Trophoblast cell (in vitro differentiated cells and primary cell): ENCODE measurements around the gene CEP83.

Experiments used
- DNase-seq, 2 donors: peaks; one replicate each; pipeline ENCODE4 v3.0.0-alpha.2; 2016
- H2AFZ ChIP-seq: 2 replicates; pipeline ENCODE4 v1.6.1; 2013; ENCODE audit warnings: low read length, moderate library complexity, mild to moderate bottlenecking; ENCODE audit not compliant: insufficient read depth, poor library complexity
- H2AK5ac ChIP-seq: 2 replicates; pipeline ENCODE4 v1.6.1; 2013; ENCODE audit warnings: mild to moderate bottlenecking, low read length
- H2BK120ac ChIP-seq: 2 replicates; pipeline ENCODE4 v1.6.1; 2013; ENCODE audit warnings: low read length, mild to moderate bottlenecking, moderate library complexity; ENCODE audit not compliant: insufficient read depth, poor library complexity
- H2BK12ac ChIP-seq: 2 replicates; pipeline ENCODE4 v1.6.1; 2013; ENCODE audit warnings: mild to moderate bottlenecking, low read length, moderate library complexity
- H2BK5ac ChIP-seq: 2 replicates; pipeline ENCODE4 v1.6.1; 2013; ENCODE audit warnings: low read length, low read depth, moderate library complexity, mild to moderate bottlenecking; ENCODE audit not compliant: poor library complexity
- H3K14ac ChIP-seq: 2 replicates; pipeline ENCODE4 v1.6.1; 2013; ENCODE audit warnings: mild to moderate bottlenecking, low read length
- H3K18ac ChIP-seq: 2 replicates; pipeline ENCODE4 v1.6.1; 2013; ENCODE audit warnings: mild to moderate bottlenecking, low read length
- H3K23ac ChIP-seq: 2 replicates; pipeline ENCODE4 v1.6.1; 2013; ENCODE audit warnings: low read length
- H3K27ac ChIP-seq: 2 replicates; pipeline ENCODE4 v1.5.1; 2013; ENCODE audit warnings: low read depth, mild to moderate bottlenecking, inconsistent platforms, low read length, moderate library complexity
- H3K27me3 ChIP-seq: 2 replicates; pipeline ENCODE4 v1.6.1; 2013; ENCODE audit warnings: inconsistent platforms, mild to moderate bottlenecking, low read length, moderate library complexity; ENCODE audit not compliant: insufficient read depth
- H3K36me3 ChIP-seq, 2 experiments: 1 replicate in 1 of 2; 2 replicates in 1 of 2; pipeline ENCODE4 v1.6.1; 2013; ENCODE audit warnings: low read length in 2 of 2, mild to moderate bottlenecking in 2 of 2, moderate library complexity in 1 of 2; ENCODE audit not compliant: insufficient read depth in 2 of 2, control insufficient read depth in 1 of 2
- H3K4ac ChIP-seq: 2 replicates; pipeline ENCODE4 v1.6.1; 2013; ENCODE audit warnings: low read depth, mild to moderate bottlenecking, low read length, moderate library complexity
- H3K4me1 ChIP-seq, 2 experiments: 1 replicate in 1 of 2; 2 replicates in 1 of 2; pipeline ENCODE4 v1.6.1; 2013; ENCODE audit warnings: low read length in 2 of 2, mild to moderate bottlenecking in 2 of 2, moderate library complexity in 1 of 2; ENCODE audit not compliant: insufficient read depth in 2 of 2, control insufficient read depth in 1 of 2
- H3K4me2 ChIP-seq: 2 replicates; pipeline ENCODE4 v1.6.1; 2013; ENCODE audit warnings: inconsistent platforms, mild to moderate bottlenecking, low read length, moderate library complexity
- H3K4me3 ChIP-seq: 2 replicates; pipeline ENCODE4 v1.5.1; 2013; ENCODE audit warnings: mild to moderate bottlenecking, low read depth, low read length, inconsistent platforms
- H3K79me1 ChIP-seq: one replicate; pipeline ENCODE4 v1.6.1; 2013; ENCODE audit warnings: low read length
- H3K79me2 ChIP-seq: 2 replicates; pipeline ENCODE4 v1.6.1; 2013; ENCODE audit warnings: low read length, mild to moderate bottlenecking; ENCODE audit not compliant: control insufficient read depth, insufficient read depth, poor library complexity
- H3K9ac ChIP-seq: 2 replicates; pipeline ENCODE4 v1.6.1; 2013; ENCODE audit warnings: mild to moderate bottlenecking, low read length
- H3K9me3 ChIP-seq: 2 replicates; pipeline ENCODE4 v1.6.1; 2013; ENCODE audit warnings: low read depth, mild to moderate bottlenecking, control low read depth, inconsistent platforms, low read length; ENCODE audit not compliant: insufficient read depth
- H4K12ac ChIP-seq: 2 replicates; pipeline ENCODE4 v1.6.1; 2013; ENCODE audit warnings: low read depth, mild to moderate bottlenecking, low read length, moderate library complexity
- H4K8ac ChIP-seq: 2 replicates; pipeline ENCODE4 v1.6.1; 2013; ENCODE audit warnings: low read depth, mild to moderate bottlenecking, low read length, moderate library complexity
- H4K91ac ChIP-seq: one replicate; pipeline ENCODE4 v1.6.1; 2013; ENCODE audit warnings: low read depth, mild to moderate bottlenecking, low read length, moderate library complexity
- WGBS: extraction: QIAGEN DNeasy Blood & Tissue Kit; methylation state at CpG from one replicate; pipeline ENCODE4 v1.1.7; 2013; ENCODE audit warnings: missing lambda C conversion rate; ENCODE audit not compliant: insufficient read length, insufficient coverage; ENCODE audit errors: extremely low coverage; 5-methylcytosine and 5-hydroxymethylcytosine counted together

CEP83 gene

DNA sequence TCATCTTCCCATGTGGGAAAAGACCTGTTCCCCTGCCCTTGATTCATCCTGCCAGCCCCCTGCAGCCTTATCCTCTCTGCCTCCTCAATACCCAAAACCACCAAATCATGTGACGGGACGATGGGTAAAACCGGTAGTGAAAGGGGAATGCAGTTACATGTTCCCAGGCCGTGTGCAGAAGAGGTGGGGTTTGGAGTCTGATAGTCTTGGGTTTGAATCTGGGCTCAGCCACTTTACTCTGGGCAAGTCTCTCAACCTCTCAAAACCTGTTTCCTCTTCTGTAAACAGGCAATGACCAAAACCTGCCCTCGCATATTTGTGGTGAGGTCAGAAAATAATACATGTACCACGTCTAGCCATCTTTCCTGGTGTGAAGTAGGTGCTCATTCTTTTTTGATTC is 188.3 kb downstream of the CEP83 start:
- Histone ChIP-seq H3K27ac (no peak overlapping the region), H3K14ac (no peak overlapping the region), H3K4me2 (no peak overlapping the region), H2AFZ (no peak overlapping the region), H3K4ac (no peak overlapping the region), H3K4me3 (no peak overlapping the region), H3K79me1 (peaks cover 3% of the 10 kb centered on the region), H3K18ac (no peak overlapping the region), H3K9me3 (no peaks in the 10 kb centered on the region), H3K36me3 (no peaks in the 10 kb centered on the region), H3K23ac (no peak overlapping the region), H3K79me2 (no peaks in the 10 kb centered on the region), H4K91ac (no peak overlapping the region), H2BK5ac (no peak overlapping the region), H3K4me1 (peaks cover 3 to 4% of the 10 kb centered on the region in 2 experiments), H2BK120ac (no peak overlapping the region), H2BK12ac (no peak overlapping the region), H3K9ac (no peak overlapping the region), H4K8ac (no peak overlapping the region), H4K12ac (no peak overlapping the region), H2AK5ac (no peak overlapping the region), H3K27me3 (no peaks in the 10 kb centered on the region)
- DNase-seq = no peak
- no CpG with 5 or more reads among the region's 6 CpGs for WGBS

DNA sequence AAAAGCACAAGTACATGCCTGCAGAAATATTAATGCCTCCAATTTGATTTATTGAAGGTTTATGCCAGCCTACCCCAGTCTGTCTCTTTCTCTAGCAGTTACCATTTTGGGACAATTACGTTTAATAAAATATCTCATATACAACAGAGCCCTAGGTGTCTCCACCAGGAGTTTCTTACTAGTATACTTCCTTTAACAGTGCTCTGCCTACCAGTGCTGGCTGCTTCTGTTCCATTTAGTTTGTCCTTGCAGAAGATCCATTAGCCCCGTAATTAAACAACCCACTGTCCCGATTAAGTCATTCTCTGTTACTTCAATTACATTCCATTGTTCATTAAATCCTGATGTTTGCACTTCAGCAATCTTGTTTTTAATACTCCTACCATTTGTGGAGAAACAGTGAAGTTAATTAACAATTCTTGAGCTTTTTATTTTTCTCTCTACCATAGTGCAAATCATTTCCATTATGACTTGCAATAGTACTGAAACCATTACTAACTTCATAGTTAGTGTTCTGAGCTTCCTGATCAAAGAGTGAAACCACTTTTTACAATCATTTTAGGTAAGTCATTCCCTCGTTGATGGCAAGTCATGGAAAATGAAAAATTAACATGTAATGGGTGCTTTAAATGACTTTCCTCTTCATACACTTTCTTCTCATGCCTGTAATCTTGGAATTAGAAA is 190.2 kb downstream of the CEP83 start:
- Histone ChIP-seq H3K4me2 (no peak overlapping the region), H3K9ac (no peak overlapping the region), H3K79me2 (no peaks in the 10 kb centered on the region), H2BK5ac (no peak overlapping the region), H3K4me3 (no peak overlapping the region), H3K79me1 (peaks cover 3% of the 10 kb centered on the region), H3K4ac (no peak overlapping the region), H3K27me3 (no peaks in the 10 kb centered on the region), H2AFZ (no peak overlapping the region), H3K27ac (no peak overlapping the region), H3K9me3 (no peaks in the 10 kb centered on the region), H3K18ac (no peak overlapping the region), H4K8ac (no peak overlapping the region), H3K14ac (no peak overlapping the region), H3K36me3 (no peaks in the 10 kb centered on the region), H2AK5ac (no peak overlapping the region), H2BK12ac (no peak overlapping the region), H4K91ac (no peak overlapping the region), H2BK120ac (no peak overlapping the region), H4K12ac (no peak overlapping the region), H3K23ac (no peak overlapping the region), H3K4me1 (peaks cover 3 to 6% of the 10 kb centered on the region in 2 experiments)
- no peak for DNase-seq
- no CpG with 5 or more reads among the region's 4 CpGs for WGBS

DNA sequence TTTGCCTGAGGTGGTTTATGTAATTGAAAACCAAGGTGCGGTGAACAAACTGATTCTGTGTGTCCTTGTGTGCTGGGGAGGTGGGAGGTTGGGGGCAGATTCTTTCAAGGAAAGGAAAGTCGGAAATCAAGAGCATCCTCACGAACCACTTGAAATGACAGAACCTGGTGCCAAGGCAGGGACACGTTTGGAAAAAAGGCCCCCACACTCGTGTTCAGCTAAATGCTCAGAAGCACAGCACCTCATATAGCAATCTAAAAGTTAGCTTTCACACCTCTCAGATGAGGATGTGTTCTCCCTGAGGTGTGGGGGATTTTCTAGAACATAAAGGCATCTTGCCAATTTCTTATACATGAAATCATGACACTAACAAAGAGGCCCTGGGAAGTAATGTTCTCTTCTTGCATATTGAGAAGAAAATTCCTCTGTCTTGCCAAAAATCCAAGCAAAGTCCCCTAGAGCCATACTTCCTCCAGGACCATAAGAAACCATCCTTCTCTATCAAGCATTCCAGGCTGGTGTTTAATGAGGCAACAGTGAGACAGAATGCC is 191.7 kb downstream of the CEP83 start:
- Histone ChIP-seq H3K9me3 (peaks cover 3% of the 10 kb centered on the region), H2AK5ac (no peak overlapping the region), H4K8ac (no peak overlapping the region), H3K4ac (no peak overlapping the region), H3K23ac (no peak overlapping the region), H3K9ac (no peak overlapping the region), H3K79me2 (no peaks in the 10 kb centered on the region), H3K27me3 (no peaks in the 10 kb centered on the region), H2AFZ (no peak overlapping the region), H3K79me1 (peaks cover 5% of the 10 kb centered on the region), H4K91ac (no peak overlapping the region), H2BK12ac (peak overlapping the region; percentile 57), H3K36me3 (no peaks in the 10 kb centered on the region), H3K4me2 (no peak overlapping the region), H3K4me1 (peaks cover 8 to 14% of the 10 kb centered on the region in 2 experiments), H4K12ac (no peak overlapping the region), H3K18ac (no peak overlapping the region), H2BK120ac (peak overlapping the region; percentile 4), H3K27ac (no peak overlapping the region), H3K4me3 (no peak overlapping the region), H3K14ac (no peak overlapping the region), H2BK5ac (no peak overlapping the region)
- no peak for DNase-seq
- no CpG with 5 or more reads among the region's 5 CpGs for WGBS

DNA sequence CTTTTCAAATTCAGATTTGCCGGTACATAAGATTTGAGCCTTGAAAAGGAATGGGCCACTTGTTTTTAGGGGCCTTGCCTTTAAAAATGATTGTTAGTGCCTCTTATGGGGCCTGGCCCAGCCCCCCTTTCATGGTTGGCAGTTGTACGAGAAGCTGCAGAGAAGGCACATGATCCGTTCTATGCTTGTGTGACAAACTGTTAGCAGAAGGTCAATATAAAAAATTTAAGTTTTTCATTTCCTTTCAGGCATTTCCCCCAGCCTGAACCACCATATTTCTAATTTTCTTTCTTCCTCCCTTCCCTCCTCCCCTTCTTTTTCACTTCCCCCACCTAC is 192.2 kb downstream of the CEP83 start:
- Histone ChIP-seq H2BK12ac (peak overlapping the region; percentile 57), H3K27ac (no peak overlapping the region), H3K23ac (no peak overlapping the region), H3K36me3 (no peaks in the 10 kb centered on the region), H2BK120ac (no peak overlapping the region), H2AFZ (no peak overlapping the region), H3K4me2 (no peak overlapping the region), H3K14ac (no peak overlapping the region), H3K79me1 (peaks cover 5% of the 10 kb centered on the region), H3K18ac (no peak overlapping the region), H2BK5ac (peak overlapping the region; percentile 34), H3K4me1 (peaks cover 8 to 15% of the 10 kb centered on the region in 2 experiments), H4K12ac (no peak overlapping the region), H3K9me3 (peaks cover 3% of the 10 kb centered on the region), H3K4me3 (no peak overlapping the region), H3K4ac (no peak overlapping the region), H3K9ac (no peak overlapping the region), H3K79me2 (no peaks in the 10 kb centered on the region), H4K8ac (no peak overlapping the region), H4K91ac (no peak overlapping the region), H2AK5ac (no peak overlapping the region), H3K27me3 (no peaks in the 10 kb centered on the region)
- WGBS = no CpG with 5 or more reads among the region's 3 CpGs
- no peak for DNase-seq
